Osteocyte (in vitro differentiated cells): ENCODE measurements around the gene CD48. TPM values are rescaled to one million over a fixed set of nuclear protein-coding genes. Genes with fewer than 3 reads are reported as not detected.

Source experiments
- DNase-seq: peaks from one replicate; pipeline ENCODE4 v3.0.0; 2021; ENCODE audit warnings: mixed read lengths; ENCODE audit not compliant: unreplicated experiment; ENCODE audit errors: extremely low spot score
- H3K27ac Mint-ChIP-seq: one replicate; pipeline ENCODE4 v1.8.0; 2021; ENCODE audit warnings: mild to moderate bottlenecking, mixed read lengths; ENCODE audit not compliant: unreplicated experiment
- H3K27me3 Mint-ChIP-seq: one replicate; pipeline ENCODE4 v1.8.0; 2021; ENCODE audit warnings: mixed read lengths; ENCODE audit not compliant: unreplicated experiment
- H3K36me3 Mint-ChIP-seq: one replicate; pipeline ENCODE4 v1.8.0; 2021; ENCODE audit warnings: mixed read lengths; ENCODE audit not compliant: unreplicated experiment
- H3K4me1 Mint-ChIP-seq: one replicate; pipeline ENCODE4 v1.8.0; 2021; ENCODE audit warnings: mixed read lengths; ENCODE audit not compliant: unreplicated experiment
- H3K4me3 Mint-ChIP-seq: one replicate; pipeline ENCODE4 v1.8.0; 2021; ENCODE audit warnings: mild to moderate bottlenecking, moderate library complexity, mixed read lengths; ENCODE audit not compliant: unreplicated experiment
- H3K9me3 Mint-ChIP-seq: one replicate; pipeline ENCODE4 v1.8.0; 2021; ENCODE audit warnings: mixed read lengths; ENCODE audit not compliant: unreplicated experiment
- CTCF ChIP-seq: fragments of 200-600 bp; sonication (generic); IDR thresholded peaks from 2 replicates; pipeline ENCODE4 v1.5.0; 2021; ENCODE audit warnings: antibody characterized with exemption, mild to moderate bottlenecking, moderate library complexity
- total RNA-seq: library from RNA; stranded (reverse); gene quantifications from 2 replicates; pipeline ENCODE4 v1.2.1, GENCODE V29; 2021

The CD48 gene
- total RNA-seq, 1 donor from 2014 or later: not detected

GRCh38 chr1:160670701-160671100 lies 40.9 kb downstream of the CD48 start:
- no peak for TF ChIP-seq CTCF
- no peak for DNase-seq
- Mint-ChIP-seq H3K36me3 (no peaks in the 10 kb centered on the region), H3K4me3 (no peak overlapping the region), H3K4me1 (no peaks in the 10 kb centered on the region), H3K27ac (no peak overlapping the region), H3K27me3 (peaks cover 3% of the 10 kb centered on the region), H3K9me3 (no peaks in the 10 kb centered on the region)

GRCh38 chr1:160669802-160670201 lies 41.8 kb downstream of the CD48 start:
- Mint-ChIP-seq H3K9me3 (no peaks in the 10 kb centered on the region), H3K36me3 (no peaks in the 10 kb centered on the region), H3K27ac (no peak overlapping the region), H3K4me1 (no peaks in the 10 kb centered on the region), H3K27me3 (peaks cover 3% of the 10 kb centered on the region), H3K4me3 (no peak overlapping the region)
- no peak for TF ChIP-seq CTCF
- no peak for DNase-seq

GRCh38 chr1:160669276-160669675 lies 42.3 kb downstream of the CD48 start:
- no peaks in the 10 kb centered on the region for H3K9me3 Mint-ChIP-seq
- H3K27ac Mint-ChIP-seq: no peak overlapping the region
- no peak for DNase-seq
- no peaks in the 10 kb centered on the region for H3K4me1 Mint-ChIP-seq
- H3K27me3 Mint-ChIP-seq: peaks cover 3% of the 10 kb centered on the region
- H3K36me3 Mint-ChIP-seq: no peaks in the 10 kb centered on the region
- no peak for TF ChIP-seq CTCF
- H3K4me3 Mint-ChIP-seq: no peak overlapping the region

DNA sequence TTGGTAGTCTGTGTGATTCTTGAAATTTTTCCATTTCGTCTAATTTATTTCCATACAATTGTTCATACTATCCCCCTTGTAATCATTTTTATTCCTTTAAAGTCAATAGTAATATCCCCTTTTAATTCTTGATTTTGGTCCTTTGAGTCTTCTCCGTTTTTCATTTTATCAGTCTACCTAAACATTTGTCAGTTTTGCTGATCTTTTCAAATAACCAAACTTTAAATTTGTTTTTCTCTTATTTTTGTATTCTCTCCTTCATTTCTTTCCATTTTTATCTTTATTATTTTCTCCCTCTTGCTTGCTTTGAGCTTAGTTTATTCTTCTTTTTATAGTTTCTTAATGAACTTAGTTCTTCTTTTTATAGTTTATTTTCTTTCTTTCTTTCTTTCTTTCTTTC lies 43.7 kb downstream of the CD48 start:
- Mint-ChIP-seq H3K27ac (no peak overlapping the region), H3K4me3 (no peak overlapping the region), H3K27me3 (peaks cover 6% of the 10 kb centered on the region), H3K36me3 (no peaks in the 10 kb centered on the region), H3K9me3 (no peaks in the 10 kb centered on the region), H3K4me1 (no peaks in the 10 kb centered on the region)
- no peak for DNase-seq
- TF ChIP-seq CTCF: no peak

- H3K27me3 Mint-ChIP-seq: peaks cover 13% of the 10 kb centered on the region
- no peak for DNase-seq
- no peaks in the 10 kb centered on the region for H3K4me1 Mint-ChIP-seq
- H3K27ac Mint-ChIP-seq: no peak overlapping the region
- no peak overlapping the region for H3K4me3 Mint-ChIP-seq
- no peaks in the 10 kb centered on the region for H3K9me3 Mint-ChIP-seq
- no peak for TF ChIP-seq CTCF
- no peaks in the 10 kb centered on the region for H3K36me3 Mint-ChIP-seq
These were observed 45.6 kb downstream of the CD48 start for GRCh38 chr1:160666079-160666442.
